SKM-1 (cell line): ENCODE results near the gene PTPRCAP.

Source experiments
- DNase-seq: peaks from one replicate; lab custom pipeline; 2025; ENCODE audit not compliant: unreplicated experiment; lab: John Stamatoyannopoulos, UW

The PTPRCAP gene

DNA sequence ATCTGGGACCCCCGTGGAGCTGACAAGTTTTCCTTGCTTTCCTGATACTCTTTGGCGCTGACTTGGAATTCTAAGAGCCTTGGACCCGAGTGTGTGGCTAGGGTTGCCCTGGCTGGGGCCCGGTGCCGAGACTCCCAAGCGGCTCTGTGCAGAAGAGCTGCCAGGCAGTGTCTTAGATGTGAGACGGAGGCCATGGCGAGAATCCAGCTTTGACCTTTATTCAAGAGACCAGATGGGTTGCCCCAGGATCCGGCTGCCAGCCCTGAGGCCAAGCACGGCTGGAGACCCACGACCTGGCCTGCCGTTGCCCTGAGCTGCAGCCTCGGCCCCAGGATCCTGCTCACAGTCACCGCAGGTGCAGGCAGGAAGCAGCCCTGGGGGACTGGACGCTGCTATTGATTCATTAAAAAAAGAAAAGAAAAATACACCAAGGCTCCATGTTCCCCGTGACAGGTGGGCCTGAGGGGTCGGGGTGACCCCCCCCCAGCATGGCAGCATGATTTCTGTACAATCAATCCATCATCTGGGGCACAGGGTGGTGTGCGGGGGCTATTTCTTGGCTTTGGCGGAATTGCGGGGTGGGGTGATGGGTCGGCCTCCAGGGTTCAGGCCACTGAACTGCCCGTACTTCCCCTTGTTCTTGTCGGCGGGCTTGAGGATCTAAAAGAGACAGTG, 39.4 kb downstream of the PTPRCAP start:
- DNase-seq, result no peak

GRCh38 chr11:67397536-67397935, 39.9 kb downstream of the PTPRCAP start:
- no peak for DNase-seq

GRCh38 chr11:67396587-67397389, 40.7 kb downstream of the PTPRCAP start:
- DNase-seq, result no peak

- no peak for DNase-seq
Observed at GRCh38 chr11:67396259-67396581, 41.3 kb downstream of the PTPRCAP start.

GRCh38 chr11:67395555-67396258, 41.8 kb downstream of the PTPRCAP start:
- no peak for DNase-seq

- DNase-seq, result no peak
Observed at GRCh38 chr11:67393990-67394389, 43.5 kb downstream of the PTPRCAP start.

DNA sequence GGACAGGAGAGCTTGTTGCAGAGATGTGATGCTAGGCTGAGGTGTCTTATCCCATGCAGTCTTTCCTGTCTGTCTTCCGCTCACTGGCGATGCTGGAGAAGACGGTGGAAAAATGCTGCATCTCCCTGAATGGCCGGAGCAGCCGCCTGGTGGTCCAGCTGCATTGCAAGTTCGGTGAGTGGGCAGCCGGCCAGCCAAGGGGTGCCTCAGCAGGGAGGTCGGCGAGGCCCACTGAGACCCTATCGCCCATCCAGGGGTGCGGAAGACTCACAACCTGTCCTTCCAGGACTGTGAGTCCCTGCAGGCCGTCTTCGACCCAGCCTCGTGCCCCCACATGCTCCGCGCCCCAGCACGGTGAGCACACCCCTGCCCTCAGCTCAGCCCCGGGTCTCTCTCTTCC, 44.0 kb downstream of the PTPRCAP start:
- no peak for DNase-seq

DNA sequence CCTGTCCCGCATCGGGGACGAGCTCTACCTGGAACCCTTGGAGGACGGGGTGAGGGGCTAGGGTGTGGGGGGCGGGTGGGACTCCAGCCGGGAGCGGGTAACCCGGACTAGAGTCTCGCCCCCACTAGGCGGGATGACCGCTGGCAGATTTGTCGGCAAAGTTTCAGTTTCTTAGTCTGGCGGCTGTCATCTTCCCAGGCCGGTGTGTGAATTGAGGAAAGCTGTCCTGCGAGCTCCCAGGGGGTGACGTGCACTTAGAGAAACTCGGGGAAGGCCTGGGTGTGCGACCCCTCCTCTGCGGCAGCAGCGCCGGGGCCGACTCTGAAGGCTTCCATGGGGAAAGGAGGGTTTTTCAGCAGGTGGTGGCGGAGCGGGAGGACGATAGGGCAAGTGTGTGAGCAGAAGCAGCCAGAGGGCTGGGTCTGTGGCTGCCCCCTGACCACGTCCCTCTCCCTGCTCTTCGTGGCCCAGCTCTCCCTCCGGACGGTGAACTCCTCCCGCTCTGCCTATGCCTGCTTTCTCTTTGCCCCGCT, 45.2 kb downstream of the PTPRCAP start:
- DNase-seq, result no peak

DNA sequence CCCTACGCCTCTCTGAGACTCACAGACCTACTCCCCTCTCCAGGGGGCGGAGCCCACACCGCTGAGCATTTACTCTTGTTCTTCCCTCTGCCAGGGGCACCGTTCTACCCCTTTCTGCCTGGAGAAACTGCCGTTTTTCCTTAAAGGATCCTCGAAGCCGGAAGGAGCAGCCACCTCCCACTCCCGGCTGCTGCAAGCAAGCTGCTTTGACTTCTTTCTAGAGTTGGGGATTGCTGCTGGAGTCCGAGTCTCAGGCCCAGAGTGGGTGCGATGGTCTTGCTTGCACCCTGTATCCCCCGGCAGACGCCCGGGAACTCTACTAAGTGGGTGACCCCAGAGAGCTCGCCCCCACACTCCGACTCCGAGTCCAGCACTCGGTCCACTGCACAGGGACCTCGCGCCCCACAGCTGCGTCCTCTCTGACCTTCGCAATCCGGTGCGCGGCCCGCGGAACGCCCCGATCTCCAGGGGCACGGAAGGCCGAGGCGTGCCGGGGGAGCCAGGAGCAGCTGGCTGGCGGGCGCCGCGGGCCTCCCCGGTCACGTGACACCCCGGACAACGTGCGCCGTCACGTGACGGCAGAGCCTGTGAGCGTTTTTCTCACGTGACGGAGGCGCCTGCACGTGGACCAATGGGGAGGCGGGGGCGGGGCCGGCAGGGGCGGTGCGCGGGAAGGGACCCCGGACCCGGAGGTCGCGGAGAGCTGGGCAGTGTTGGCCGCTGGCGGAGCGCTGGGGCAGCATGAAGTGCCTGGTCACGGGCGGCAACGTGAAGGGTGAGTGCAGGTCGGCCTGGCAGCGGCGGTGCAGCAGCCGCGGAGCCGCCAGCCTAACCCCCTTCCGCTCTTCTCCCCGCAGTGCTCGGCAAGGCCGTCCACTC, 45.9 kb downstream of the PTPRCAP start, which contains the start of gene RAD9A:
Gene RAD9A, plus strand, starts transcription at position 683 of the 879 bp plus-strand sequence. Its CDS starts 59 bp downstream, at position 742.
- DNase-seq, result peak; percentile 91

- DNase-seq, result no peak
Observed at GRCh38 chr11:67390947-67391303, 46.6 kb downstream of the PTPRCAP start.

GRCh38 chr11:67389477-67389876, 48.0 kb downstream of the PTPRCAP start:
- DNase-seq, result peak; percentile 35

DNA sequence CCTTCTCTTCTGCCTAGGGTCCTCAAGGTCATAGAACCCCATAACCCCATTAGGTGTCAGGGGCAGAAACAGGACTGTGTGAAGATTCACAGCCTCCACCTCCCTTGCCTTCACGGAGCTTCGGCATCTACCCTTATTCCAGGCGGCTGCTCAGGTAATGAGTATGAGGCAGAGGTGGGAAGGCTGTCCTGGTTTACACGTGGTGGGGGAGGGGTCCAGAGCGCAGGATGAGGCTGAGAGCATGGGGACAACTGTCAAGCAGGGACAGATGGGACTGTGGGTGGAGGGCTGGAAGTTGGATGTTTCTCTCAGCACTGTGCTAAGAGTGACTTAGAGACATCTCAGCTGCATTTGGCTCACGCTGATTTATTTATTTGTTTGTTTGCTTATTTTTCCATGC, 50.0 kb downstream of the PTPRCAP start:
- no peak for DNase-seq

GRCh38 chr11:67387069-67387468, 50.4 kb downstream of the PTPRCAP start:
- no peak for DNase-seq
